ENCODE measurements around the gene LYPD8. TPM values are rescaled to one million over a fixed set of nuclear protein-coding genes. Genes with fewer than 3 reads are reported as not detected.
"Not testable (repeated sequence)": the region's sequence is repeated elsewhere in the genome, so short reads cannot be mapped to it uniquely, and the experiment has no call there.

The LYPD8 gene
- total RNA-seq, 1 donor from 2014 or later: not detected

DNA sequence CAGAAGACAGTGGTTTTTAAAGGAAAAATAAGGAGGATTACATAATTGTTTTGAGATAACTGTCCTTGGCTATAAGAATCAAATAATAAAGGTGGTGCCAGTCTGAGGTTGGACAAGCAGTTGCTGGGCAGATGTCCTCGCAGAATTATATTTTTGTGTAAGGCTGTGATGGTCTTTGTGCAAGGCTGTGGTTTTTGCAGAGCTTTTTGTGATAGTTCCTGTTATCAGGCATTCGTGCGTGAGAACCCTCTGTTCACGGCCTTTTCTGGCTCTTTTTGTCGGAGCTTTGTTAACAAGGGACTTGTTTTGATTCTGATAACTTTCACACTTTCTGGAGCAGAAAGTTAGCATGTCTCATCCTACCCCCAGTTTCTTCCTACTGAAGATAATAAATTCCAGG lies 36.8 kb upstream of the LYPD8 start:
- Histone ChIP-seq H3K9me3 (ENCODE audit: low read depth) (no peaks in the 10 kb centered on the region), H3K27me3 (no peaks in the 10 kb centered on the region)

DNA sequence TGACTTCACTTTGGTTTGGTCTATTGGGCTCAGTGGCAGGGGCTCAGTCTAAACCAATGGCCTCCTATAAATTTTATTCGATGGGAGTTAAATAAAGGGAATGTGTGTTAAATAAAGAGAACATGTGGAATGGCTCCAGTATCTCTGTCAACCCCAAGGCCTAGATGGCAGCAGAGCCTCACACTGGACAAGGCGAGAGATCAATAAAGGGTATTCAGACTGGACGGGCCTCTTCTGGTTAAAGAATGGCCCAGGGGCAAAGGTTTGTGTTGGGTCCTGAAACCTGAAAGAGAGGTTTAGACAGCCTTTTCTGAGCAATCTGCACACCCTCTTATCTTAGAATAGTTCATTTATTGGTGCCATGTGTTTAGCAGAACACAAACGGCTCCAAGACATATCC lies 35.5 kb upstream of the LYPD8 start:
- H2AFZ ChIP-seq (replicated peaks): no peak overlapping the region
- H3K4me1 Mint-ChIP-seq: no peaks in the 10 kb centered on the region
- no peaks in the 10 kb centered on the region for H3K27me3 ChIP-seq
- H3K9me3 ChIP-seq (ENCODE audit: low read depth): peaks cover 5% of the 10 kb centered on the region
- H3K9me3 Mint-ChIP-seq: peaks cover 4% of the 10 kb centered on the region
- H3K27ac Mint-ChIP-seq: no peak overlapping the region
- no peak overlapping the region for H3K4me3 Mint-ChIP-seq
- H3K36me3 ChIP-seq: no peaks in the 10 kb centered on the region
- no peak for DNase-seq (ENCODE audit: low spot score)
- no peaks in the 10 kb centered on the region for H3K79me2 ChIP-seq (ENCODE audit: low read depth)
- no peaks in the 10 kb centered on the region for H3K4me1 ChIP-seq
- H3K27ac ChIP-seq: no peak overlapping the region
- H3F3A ChIP-seq (ENCODE audit: low read depth): no peaks in the 10 kb centered on the region
- peaks cover 8% of the 10 kb centered on the region for H3K27me3 Mint-ChIP-seq (ENCODE audit: insufficient read depth, low read depth)
- TF ChIP-seq, protein P1, sequence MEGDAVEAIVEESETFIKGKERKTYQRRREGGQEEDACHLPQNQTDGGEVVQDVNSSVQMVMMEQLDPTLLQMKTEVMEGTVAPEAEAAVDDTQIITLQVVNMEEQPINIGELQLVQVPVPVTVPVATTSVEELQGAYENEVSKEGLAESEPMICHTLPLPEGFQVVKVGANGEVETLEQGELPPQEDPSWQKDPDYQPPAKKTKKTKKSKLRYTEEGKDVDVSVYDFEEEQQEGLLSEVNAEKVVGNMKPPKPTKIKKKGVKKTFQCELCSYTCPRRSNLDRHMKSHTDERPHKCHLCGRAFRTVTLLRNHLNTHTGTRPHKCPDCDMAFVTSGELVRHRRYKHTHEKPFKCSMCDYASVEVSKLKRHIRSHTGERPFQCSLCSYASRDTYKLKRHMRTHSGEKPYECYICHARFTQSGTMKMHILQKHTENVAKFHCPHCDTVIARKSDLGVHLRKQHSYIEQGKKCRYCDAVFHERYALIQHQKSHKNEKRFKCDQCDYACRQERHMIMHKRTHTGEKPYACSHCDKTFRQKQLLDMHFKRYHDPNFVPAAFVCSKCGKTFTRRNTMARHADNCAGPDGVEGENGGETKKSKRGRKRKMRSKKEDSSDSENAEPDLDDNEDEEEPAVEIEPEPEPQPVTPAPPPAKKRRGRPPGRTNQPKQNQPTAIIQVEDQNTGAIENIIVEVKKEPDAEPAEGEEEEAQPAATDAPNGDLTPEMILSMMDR (IDR thresholded peaks at IDR 0.05): no peak
- TF ChIP-seq EZH2phosphoT487 (IDR thresholded peaks at IDR 0.05): no peak
- no peak for TF ChIP-seq EZH2 (IDR thresholded peaks at IDR 0.05)
- H4K20me1 ChIP-seq (ENCODE audit: low read depth): no peaks in the 10 kb centered on the region
- H3K4me3 ChIP-seq: no peak overlapping the region
- no peak overlapping the region for H3K9ac ChIP-seq
- H3K4me2 ChIP-seq: no peak overlapping the region
- no peaks in the 10 kb centered on the region for H3K36me3 Mint-ChIP-seq

More for the DNA sequence above, 36.8 kb upstream of the LYPD8 start:
- Histone ChIP-seq H3K79me2 (ENCODE audit: low read depth) (no peaks in the 10 kb centered on the region), H3K36me3 (no peaks in the 10 kb centered on the region), H3K4me1 (no peaks in the 10 kb centered on the region), H3K27ac (no peak overlapping the region), H4K20me1 (ENCODE audit: low read depth) (no peaks in the 10 kb centered on the region), H3K4me3 (no peak overlapping the region), H3K4me2 (no peak overlapping the region), H2AFZ (replicated peaks) (no peak overlapping the region), H3K9ac (no peak overlapping the region), H3F3A (ENCODE audit: low read depth) (no peaks in the 10 kb centered on the region)
- DNase-seq (ENCODE audit: low spot score): no peak
- Mint-ChIP-seq H3K36me3 (no peaks in the 10 kb centered on the region), H3K4me1 (no peaks in the 10 kb centered on the region), H3K9me3 (peaks cover 6% of the 10 kb centered on the region), H3K27ac (no peak overlapping the region), H3K27me3 (ENCODE audit: insufficient read depth, low read depth) (peaks cover 7% of the 10 kb centered on the region), H3K4me3 (no peak overlapping the region)
- TF ChIP-seq, protein P1 (IDR thresholded peaks at IDR 0.05): no peak
- TF ChIP-seq EZH2phosphoT487 (IDR thresholded peaks at IDR 0.05) (no peak), EZH2 (IDR thresholded peaks at IDR 0.05) (no peak)

DNA sequence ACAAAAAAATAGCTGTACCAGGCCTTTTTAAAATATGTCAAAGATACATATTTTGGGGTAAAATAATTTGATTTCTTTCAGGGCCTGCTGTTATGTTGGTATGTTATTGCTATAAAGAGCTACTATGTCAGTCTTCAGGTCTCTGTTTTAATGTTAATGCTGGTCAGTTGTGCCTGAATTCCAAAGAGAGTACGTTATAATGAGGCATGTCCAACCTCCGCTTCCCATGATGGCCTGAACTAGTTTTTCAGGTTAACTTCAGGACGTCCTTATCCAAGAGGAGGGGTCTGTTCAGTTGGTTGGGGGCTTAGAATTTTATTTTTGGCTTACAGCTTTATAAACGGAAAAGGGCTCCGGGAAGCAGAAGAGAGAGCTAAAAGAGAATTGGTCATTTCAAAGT lies 34.9 kb upstream of the LYPD8 start:
- H4K20me1 ChIP-seq (ENCODE audit: low read depth): no peaks in the 10 kb centered on the region
- no peak overlapping the region for H3K9ac ChIP-seq
- peaks cover 5% of the 10 kb centered on the region for H3K9me3 ChIP-seq (ENCODE audit: low read depth)
- no peaks in the 10 kb centered on the region for H3K4me1 ChIP-seq
- no peaks in the 10 kb centered on the region for H3K79me2 ChIP-seq (ENCODE audit: low read depth)
- H3K27me3 ChIP-seq: no peaks in the 10 kb centered on the region
- H3K36me3 ChIP-seq: no peaks in the 10 kb centered on the region
- H2AFZ ChIP-seq (replicated peaks): no peak overlapping the region
- H3K27me3 Mint-ChIP-seq (ENCODE audit: insufficient read depth, low read depth): peaks cover 8% of the 10 kb centered on the region
- no peak overlapping the region for H3K4me2 ChIP-seq
- no peak for TF ChIP-seq EZH2 (IDR thresholded peaks at IDR 0.05)
- TF ChIP-seq EZH2phosphoT487 (IDR thresholded peaks at IDR 0.05): no peak
- TF ChIP-seq, protein P1 (IDR thresholded peaks at IDR 0.05): no peak
- H3K9me3 Mint-ChIP-seq: peaks cover 2% of the 10 kb centered on the region
- no peaks in the 10 kb centered on the region for H3K36me3 Mint-ChIP-seq
- H3K4me3 Mint-ChIP-seq: no peak overlapping the region
- no peak overlapping the region for H3K27ac ChIP-seq
- H3K27ac Mint-ChIP-seq: no peak overlapping the region
- no peaks in the 10 kb centered on the region for H3K4me1 Mint-ChIP-seq
- no peak overlapping the region for H3K4me3 ChIP-seq
- H3F3A ChIP-seq (ENCODE audit: low read depth): no peaks in the 10 kb centered on the region
- no peak for DNase-seq (ENCODE audit: low spot score)

DNA sequence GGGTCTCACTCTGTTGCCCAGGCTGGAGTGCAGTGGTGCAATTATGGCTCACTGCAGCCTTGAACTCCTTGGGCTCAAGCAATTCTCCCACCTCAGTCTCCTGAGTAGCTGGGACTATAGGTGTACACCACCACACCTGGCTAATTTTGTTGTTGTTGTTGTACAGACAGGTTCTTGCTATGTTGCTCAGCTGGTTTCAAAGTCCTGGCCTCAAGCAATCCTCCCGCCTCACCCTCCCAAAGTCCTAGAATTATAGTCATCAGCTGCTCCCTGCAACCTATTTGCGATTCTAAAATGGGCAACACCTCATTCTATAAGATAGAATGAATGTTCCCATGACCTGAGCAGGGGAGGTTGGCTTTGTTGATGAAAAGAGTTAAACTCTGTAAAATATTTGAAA lies 33.8 kb upstream of the LYPD8 start:
- H4K20me1 ChIP-seq (ENCODE audit: low read depth); DNase-seq (ENCODE audit: low spot score); H3K27ac ChIP-seq; H3K4me3 ChIP-seq; H3K9me3 Mint-ChIP-seq; H3K27ac Mint-ChIP-seq; H3K36me3 Mint-ChIP-seq; H3F3A ChIP-seq (ENCODE audit: low read depth); H3K27me3 ChIP-seq; H3K4me1 ChIP-seq; H3K79me2 ChIP-seq (ENCODE audit: low read depth); H3K36me3 ChIP-seq; H2AFZ ChIP-seq (replicated peaks); H3K9me3 ChIP-seq (ENCODE audit: low read depth); H3K4me1 Mint-ChIP-seq; H3K4me3 Mint-ChIP-seq; H3K4me2 ChIP-seq; H3K9ac ChIP-seq; H3K27me3 Mint-ChIP-seq (ENCODE audit: insufficient read depth, low read depth): not testable (repeated sequence)

Measured in neural progenitor cell (in vitro differentiated cells).